GM21447 (cell line): Measurements from ENCODE around the gene PLBD1.

Experiments used
- ATAC-seq: cut with Tn5 transposase; IDR thresholded peaks from one replicate; pipeline ENCODE4 v1.9.1; 2021; ENCODE audit not compliant: unreplicated experiment

The PLBD1 gene

DNA sequence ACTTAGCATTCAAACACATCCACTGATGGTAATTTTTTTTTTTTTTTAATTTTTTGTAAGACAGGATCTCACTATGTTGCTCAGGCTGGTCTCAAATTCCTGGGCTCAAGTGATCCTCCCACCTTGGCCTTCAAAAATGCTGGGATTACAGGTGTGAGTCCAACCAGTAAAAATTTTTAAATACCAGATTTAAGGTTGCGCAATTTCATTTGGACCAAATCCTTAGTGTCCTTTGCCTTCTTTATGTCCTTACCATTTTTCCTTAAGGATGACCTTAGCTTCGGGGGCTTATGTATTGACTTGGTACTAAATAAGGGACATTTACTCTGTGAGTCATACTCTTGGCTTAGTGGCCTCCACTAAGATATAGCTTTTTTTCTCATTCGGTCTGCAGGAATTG, 4.1 kb upstream of the PLBD1 start:
- no peak for ATAC-seq

DNA sequence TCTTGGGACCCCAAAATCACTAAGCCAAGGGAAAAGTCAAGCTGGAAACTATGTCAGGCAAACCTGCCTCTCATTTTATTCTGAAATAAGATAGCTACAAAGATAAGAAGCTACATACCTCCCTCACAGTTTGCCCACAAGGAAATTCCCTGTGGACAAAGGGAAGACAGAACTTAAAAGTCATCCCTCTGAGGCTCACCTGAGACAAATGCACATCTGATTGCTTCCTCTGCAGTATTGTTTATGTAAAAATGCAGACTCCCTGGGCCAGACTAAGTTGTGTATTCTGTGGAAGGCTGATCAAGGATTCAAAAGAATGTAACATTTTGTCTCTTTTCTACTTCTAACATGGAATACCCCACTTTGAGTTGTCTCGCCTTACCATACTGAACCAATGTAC, 2.5 kb upstream of the PLBD1 start:
- no peak for ATAC-seq

DNA sequence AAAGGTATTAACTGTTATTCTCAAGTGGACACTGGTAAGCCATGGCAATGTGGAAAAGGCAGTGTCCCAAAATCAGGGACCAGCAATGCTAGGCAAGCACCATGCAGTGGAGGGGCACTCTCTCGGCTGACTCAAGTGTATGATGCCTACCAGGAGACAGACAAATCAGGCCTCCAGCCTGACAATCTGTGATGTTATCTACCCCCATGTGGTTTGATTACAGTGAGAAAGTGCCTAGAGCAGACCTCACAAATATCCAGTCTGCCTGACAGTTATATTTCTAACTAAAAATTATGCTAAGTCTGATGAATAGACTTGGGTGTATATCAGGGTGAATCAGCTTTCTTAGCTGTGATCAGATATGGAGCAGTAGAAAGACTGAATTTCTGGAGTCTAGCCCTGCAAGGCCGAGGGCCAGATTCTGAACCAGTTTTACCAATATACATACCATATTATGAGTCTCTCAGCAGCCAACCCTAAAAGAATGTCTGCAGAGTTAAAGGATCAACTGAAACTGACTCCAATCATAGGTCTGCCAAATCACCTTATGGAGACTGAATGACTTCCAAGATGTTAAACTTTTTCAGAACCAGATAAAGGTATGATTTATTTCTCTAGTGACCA, 3.2 kb downstream of the PLBD1 start:
- no peak for ATAC-seq

DNA sequence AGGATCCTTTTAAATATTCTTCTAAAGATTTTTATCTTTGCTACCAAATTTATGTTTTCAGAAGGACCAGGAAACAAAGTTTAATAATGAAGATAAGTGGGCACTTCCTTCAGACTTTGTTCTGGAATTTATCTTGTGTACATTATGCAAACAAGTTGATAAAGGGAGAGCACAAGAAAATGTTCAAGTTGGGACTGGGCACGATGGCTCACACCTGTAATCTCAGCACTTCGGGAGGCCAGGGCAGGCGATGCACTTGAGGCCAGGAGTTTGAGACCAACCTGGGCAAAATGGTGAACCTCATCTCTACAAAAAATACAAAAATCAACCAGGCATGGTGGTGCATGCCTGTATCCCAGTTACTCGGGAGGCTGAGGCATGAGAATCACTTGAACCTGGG, 4.6 kb downstream of the PLBD1 start:
- no peak for ATAC-seq

DNA sequence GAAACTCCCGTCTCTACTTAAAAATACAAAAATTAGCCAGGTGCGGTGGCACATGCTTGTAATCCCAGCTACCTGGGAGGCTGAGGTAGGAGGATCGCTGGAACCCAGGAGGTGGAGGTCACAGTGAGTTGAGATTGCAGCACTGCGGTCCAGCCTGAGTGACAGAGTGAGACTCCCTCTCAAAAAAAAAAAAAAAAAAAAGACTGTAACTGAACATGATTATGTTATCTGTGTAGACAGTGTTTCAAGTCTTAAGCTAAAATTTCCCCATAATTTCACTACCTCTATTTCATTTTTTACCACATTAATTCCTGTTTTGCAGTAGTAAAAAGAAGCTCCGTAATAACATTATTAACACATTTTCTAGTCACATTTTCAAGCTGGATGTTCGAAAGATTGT, 5.4 kb downstream of the PLBD1 start:
- ATAC-seq: no peak

DNA sequence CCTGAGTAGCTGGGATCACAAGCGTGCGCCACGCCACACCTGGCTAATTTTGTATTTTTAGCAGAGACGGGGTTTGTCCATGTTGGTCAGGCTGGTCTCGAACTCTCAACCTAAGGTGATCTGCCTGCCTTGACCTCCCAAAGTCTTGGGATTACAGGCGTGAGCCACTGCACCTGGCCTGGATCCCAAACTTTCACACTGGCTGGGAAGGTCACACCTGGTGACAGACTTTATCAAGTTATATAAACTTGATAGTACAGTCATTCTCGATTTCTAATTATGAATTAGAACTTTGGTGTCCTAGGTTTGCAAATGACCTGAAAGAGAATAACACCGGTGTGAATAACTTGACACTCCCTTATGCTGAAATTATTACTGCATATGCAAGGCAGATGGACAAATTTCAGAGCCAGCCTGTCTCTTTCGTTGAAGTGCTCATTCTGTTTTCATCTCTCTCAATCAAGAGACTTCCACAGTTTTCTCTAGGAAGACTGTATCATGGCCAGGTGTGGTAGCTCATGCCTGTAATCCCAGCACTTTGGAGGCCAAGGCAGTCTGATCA, 5.9 kb downstream of the PLBD1 start:
- ATAC-seq: no peak

DNA sequence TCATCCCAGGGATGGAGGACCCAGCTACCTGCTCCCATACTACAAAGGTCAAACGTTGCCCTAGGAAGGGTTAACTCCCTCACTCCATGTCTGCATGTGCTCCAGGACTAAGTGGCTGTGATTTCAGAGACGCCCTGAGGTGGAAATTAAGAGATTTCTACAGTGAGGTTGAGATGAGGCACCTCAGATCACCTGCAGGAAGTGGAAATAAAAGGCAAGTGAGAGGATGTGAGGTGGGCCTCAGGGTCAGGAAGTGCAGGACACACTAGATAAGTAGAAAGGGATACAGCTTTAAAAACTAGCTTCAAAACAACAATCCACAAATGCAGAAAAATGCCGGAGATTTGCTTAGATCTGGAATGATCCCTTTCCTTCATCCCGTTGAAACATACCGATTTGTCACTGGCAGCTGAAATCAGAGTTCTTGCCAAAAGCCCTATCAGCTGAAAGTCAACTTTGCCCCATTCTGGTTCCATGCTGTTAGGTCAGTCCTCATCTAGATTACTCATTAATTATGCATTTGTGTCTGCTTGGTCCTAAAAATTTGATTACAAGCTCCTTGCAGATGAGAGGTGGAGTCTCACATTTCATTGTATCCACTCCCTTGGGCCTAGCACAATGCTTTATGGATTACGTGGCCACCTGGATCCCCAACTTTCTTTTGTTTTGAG, 6.6 kb downstream of the PLBD1 start:
- ATAC-seq: no peak

DNA sequence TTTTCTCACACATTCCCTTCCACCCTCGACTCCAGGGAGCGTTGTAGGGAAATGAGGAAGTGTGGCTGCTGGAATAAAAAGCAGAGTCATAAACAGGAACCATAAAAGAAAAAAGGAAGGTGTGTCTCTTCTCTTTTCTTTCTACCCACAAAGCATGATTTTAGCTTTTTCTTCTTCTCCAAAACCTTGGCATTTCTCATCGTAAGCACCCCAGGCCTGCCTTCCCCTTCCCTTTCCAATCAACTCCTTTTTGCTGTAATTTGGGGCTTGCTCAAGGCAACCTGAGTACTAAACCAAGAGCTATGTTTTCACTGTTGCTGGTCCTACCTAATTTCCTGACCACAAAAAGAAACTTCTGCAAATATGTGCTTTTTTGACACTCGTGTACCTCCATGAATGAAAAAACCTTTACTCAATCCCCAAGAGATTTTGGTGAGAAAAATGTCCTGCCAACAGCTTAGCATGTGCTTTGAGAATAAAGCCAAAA, 9.2 kb downstream of the PLBD1 start:
- ATAC-seq: no peak

DNA sequence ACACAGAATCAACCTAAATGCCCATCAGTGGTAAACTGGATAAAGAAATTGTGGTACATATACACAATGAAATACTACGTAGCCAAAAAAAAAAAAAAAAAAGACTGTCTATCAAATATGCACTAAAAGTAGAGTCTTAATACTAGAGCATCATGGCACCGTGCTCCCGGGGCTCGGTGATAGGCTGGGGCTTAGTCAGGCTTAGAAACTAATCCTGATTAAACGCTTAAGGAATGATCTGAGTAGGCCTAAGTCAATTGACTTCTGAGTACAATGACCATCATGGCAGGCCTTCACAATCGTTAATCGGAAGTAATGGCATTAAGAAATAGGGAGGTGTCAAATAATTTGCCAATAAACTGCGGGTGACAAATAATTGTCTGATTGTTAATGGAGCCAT, 9.7 kb downstream of the PLBD1 start:
- no peak for ATAC-seq

DNA sequence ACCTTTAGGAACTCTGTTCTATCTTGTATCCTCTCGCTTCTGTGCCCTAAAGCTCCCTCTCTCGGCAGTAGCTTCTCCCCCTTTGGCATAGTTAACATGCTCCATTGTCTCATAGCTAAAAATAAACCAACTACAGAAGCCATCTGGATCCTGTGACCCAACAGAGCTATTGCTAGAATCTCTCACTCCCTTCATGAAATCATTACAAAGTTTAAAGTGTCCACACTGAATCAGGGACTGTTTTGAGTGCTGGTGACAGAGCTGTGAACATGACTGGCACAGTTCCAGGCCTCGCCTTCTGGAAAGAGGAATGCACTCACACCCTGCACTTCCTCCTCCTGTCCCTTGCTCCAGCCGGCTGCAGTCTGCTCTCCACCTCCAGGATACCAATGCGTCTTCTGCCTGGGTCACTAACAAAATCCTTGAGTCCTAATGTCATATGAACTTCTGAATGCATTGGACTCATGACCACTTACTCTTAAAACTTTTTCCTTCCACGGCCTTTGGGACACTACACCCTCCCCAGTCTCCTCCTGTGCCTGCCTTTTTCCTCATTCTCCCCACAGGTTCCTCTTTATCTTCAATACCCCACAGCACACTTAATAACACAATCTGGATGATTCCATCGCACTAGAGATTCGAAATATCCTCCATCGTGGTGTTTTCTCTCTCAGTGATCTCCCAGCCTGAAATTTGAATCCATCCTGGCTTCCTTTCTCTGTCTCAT, 13.2 kb downstream of the PLBD1 start:
- ATAC-seq: no peak

DNA sequence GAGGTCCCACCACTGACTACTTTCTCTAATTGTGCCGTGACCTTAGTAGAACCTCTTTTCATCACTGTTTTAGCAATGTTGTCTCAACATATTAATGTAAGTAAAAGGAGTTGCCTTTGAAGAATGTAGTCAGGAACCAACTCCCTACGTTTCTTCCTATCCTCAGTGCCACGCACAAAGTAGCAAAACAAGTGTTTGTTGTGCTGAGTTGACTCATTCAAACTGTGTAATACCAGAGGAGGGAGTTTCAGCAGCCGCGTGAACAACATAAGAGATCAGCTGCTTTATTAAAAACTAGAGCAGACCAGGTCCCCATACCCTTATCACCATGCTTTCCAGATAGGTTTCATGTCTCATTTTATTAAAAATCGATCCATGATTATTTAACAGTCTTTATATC, 19.1 kb downstream of the PLBD1 start:
- no peak for ATAC-seq

DNA sequence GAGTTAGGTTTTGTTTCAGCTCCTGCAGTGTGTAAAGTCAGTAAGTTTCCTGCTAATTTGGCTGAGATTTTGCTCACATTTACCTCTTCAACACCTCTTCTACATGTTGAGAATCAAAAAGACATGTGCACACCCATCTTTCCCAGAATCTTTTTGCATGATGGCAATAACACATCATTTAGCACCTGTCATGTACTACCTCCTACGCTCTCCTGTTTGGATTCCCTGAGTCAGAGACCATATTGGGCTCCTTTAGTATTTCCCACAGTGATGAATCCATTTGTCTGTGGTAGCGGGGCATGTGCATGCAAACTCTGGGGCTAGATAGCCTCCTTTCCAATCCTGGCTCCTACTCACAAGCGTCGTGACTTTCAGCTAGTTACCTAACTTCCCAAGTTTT, 20.1 kb downstream of the PLBD1 start:
- ATAC-seq: no peak

DNA sequence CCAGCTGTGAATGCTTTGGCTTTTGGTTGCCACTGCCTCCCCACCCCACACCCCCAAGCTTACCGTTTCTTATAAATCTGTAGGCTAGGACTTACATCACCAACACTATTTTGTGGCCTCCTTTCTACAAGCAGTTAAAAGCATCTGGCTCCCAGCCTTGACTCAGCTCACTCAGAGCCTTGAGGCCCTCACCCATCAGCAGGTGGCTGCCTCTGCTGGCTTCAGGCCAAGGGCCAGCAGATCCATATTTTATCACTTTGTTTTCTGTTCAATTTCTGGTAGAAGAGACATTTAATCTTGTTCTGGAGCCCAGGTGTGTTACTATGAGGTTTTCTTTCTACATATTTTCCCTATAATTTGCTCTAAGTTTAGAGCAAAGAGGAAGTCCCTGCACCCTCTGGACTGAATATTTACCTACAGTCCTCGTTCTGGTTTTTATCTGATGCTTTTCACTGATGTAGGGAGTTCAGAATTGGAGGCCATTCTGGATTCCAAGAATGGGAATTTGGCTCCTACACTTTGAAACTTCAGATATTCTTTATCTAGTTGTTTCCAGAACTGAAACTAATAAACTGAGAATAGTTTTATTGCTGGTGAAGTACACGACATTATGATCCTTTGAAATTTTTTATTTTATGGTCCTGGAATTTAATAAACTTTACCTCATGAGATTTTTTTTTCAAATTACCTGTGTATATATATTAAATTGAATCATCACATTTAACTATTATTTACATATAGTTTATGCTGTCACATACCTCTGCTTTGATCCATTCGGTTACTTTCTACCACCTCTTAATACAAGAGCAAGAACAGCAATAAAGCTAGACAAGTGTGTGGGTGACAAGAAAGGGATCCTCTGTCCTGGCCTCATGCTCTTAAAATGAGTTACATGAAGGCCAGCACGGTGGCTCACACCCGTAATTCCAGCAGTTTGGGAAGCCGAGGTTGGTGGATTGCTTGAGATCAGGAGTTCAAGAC, 22.2 kb downstream of the PLBD1 start:
- ATAC-seq: no peak

DNA sequence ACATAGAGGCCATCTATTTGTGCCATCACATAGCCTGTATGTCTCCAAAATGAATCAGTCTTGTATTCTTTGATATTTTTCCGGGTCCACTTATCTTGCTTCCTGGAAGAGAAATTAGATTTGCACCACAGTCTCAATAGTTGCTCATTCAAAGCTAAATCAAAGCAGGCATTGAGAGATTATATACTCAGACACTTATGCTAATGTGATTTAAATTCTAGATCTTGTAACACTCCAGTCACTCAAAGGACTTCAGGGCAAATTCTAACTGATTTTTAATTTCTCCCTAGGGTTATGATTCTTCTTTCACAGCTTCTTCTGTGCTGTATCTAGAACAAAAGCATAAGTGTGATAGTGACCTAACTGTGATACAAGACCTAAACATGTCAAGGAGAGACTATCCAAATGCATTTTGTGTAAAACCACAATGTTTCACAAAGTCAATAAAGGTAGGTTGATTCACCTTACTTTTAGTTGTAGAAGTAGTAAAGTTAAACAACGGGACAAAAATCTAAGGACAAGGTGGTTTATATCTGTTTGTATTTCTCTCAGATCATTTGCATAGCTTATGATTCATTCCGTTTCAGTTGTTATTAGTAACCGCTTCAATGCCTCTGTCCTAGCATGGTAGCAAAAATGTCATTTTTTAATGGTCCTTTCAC, 26.8 kb downstream of the PLBD1 start:
- peak; percentile 58 for ATAC-seq

DNA sequence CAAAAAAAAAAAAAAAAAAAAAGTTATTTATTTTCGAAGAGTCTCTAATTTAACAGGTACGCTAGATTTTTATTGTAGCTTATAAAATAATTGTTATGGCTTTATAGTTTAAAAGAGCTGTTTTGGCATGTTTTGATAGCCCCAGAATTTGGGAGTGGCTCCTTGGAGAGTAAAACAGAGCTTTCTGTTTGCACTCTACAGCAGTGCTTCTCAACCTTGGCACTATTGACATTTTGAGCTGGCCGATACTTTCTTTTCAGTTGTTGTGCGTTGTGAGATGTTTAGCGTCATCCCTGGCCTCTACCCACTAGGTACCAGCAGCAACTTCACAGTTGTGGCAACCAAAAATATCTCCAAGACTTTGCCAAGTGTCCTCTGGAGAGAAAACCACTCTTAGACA, 30.6 kb downstream of the PLBD1 start:
- no peak for ATAC-seq

DNA sequence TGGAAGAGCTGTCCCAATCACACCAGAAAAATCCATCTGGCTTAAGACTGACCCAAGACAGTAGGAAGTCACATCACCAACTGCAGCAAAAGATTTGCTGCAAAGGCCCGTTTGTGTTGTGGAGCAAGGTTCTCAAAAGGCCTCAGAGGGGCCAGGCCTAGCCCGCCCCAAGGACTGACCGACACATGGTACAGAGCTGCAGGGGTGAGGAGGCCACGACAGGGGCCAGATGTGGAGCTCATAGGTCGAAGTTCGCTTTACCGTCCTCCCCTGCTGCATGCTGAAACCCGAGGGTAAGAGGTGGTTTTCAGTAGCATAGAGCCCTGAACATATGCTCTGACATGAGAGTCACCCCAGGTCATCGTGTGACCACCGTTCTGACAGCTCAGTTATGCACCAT, 35.5 kb downstream of the PLBD1 start:
- ATAC-seq: no peak

DNA sequence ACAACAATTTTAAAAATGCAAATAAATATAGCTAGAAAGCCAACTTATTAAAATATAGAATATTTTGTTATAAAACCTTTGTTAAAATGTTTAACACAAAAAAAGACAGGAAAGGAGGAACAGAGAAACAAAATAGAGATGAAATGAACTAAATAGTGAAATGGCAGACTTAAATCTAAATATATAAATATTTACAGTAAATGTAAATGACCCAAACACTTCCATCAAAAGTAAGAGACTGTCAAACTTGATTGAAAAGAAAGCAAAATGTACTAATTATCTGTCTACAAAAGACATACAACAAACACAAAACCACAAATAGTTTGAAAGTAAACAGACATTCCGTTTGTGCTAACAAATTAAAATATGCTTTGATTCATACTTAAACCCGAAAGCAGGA, 41.7 kb downstream of the PLBD1 start:
- ATAC-seq: no peak

DNA sequence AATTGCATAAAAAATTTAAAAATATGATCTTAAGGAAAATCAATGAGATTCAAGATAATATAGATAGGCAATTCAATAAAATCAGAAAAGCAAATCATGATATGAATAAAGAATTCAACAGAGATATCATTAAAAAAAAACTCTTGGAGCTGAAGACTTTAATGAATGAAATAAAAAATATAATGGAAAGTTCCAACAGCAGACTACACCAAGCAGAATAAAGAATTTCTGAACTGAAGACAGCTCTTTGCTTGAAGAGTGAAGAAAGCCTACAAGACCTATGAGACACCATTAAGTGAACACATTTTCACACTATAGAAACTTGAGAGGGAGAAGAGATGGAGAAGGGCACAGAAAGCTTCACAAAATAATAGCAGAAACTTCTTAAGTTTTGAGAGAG, 45.9 kb downstream of the PLBD1 start:
- ATAC-seq: no peak

DNA sequence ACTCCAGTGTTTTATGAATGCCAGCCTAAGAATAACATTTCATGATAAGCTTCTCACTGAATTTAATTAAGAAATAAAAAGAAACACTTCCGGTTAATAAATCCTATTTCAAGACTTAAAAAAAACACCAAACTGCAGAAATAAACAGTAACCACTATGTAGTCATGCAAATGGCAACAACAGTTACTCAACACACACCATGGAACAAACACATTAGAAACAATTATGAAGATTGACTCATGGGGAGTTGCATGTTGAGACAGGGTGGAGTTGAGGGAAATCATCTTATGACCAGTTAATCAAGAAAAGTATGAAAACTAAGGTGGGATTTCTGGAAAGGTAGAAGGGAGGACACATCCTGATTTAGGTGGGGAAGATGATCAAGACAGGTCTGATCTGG, 52.7 kb downstream of the PLBD1 start:
- ATAC-seq: no peak

DNA sequence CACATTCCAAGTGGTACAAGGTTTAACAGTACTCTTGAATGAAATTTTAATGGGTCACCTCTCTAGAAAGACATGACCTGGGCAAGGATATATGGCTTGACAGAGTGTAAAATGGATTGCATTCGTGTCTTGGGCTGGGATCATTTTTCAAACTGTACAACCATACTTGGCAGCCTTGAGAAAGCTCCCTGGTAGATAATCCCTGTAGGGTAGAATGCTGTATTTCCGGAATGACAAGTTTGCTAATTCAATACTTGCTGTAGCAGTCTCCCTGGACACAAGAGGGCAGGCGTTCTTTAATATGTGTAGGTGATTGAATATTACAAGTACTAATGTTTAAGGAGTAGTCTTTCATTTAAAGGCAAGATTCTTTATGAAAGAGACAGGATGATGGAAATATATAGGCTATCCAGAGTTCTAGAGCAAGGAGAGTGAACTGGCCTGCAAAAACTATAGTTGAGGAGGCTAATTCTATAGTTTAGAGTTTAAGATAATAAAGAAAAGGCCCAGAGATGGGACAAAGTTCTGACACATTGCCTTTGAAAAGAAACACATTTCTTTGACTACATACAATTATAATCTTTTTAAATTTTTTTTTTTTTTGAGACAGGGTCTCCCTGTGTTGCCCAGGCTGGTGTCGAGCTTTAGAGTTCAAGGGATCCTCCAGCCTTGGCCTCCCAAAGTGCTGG, 53.4 kb downstream of the PLBD1 start:
- ATAC-seq: no peak
